K562 (cell line): Measurements from ENCODE around the gene RNASEH2A. TPM values are rescaled to one million over a fixed set of nuclear protein-coding genes. Genes with fewer than 3 reads are reported as not detected.

Source experiments
- ATAC-seq: fragments of 200-7000 bp; cut with Tn5 transposase; 3 replicates; pipeline ENCODE4 v1.9.1; 2020; ENCODE audit warnings: moderate library complexity
- BruUV-seq: library from RNA; stranded (reverse); fragments of 400-500 nt; replicated peaks from 2 replicates; lab custom pipeline; 2021; lab: Mats Ljungman, UMichigan
- CTCF ChIA-PET: fragments of 300-600 bp; formaldehyde crosslinking; extraction: SDS; loops from one replicate; lab custom pipeline; 2021; ENCODE audit warnings: low intra/inter-chr PET ratio; lab: Yijun Ruan, JAX
- POLR2A ChIA-PET: fragments of 300-600, 350-650 bp; sonication (Branson Sonifier 250); formaldehyde crosslinking; extraction: SDS; loops from one replicate; lab custom pipeline; 2021; ENCODE audit warnings: antibody characterized with exemption, inconsistent platforms; lab: Yijun Ruan, JAX
- DNase-seq, 4 experiments: peaks; one replicate each; pipeline versions ENCODE4 v3.0.0 to v3.0.0-alpha.2; 2011 to 2018; ENCODE audit warnings: low spot score in 3 of 4, mixed read lengths in 3 of 4; ENCODE audit errors: extremely low read depth in 1 of 4
- FAIRE-seq: peaks from 2 replicates; lab custom pipeline; 2011; peaks lifted over from hg19 to GRCh38; lab: Jason Lieb, UNC
- H2AFZ ChIP-seq: 2 replicates; pipeline ENCODE4 v1.6.0; 2011; ENCODE audit warnings: low read depth, low read length, control low read depth, inconsistent platforms
- H3K27ac ChIP-seq: fragments of 200-600 bp; 3 replicates; pipeline ENCODE4 v1.8.0; 2011; ENCODE audit warnings: low read depth, mild to moderate bottlenecking, control low read depth, inconsistent platforms, low read length, moderate library complexity, mixed read lengths; ENCODE audit errors: extremely low read depth
- H3K27me3 ChIP-seq, 2 experiments: fragments of 300-600 bp in 1 of 2; 2 replicates in 1 of 2; 3 replicates in 1 of 2; pipeline versions ENCODE4 v1.6.0 to v1.8.0; 2011; ENCODE audit warnings: inconsistent platforms in 2 of 2, low read length in 2 of 2, mild to moderate bottlenecking in 1 of 2, mixed read lengths in 1 of 2, moderate library complexity in 1 of 2; ENCODE audit not compliant: control insufficient read depth in 2 of 2, insufficient read depth in 2 of 2
- H3K36me3 ChIP-seq: fragments of 300-600 bp; 3 replicates; pipeline ENCODE4 v1.8.0; 2011; ENCODE audit warnings: mild to moderate bottlenecking, low read length, inconsistent platforms; ENCODE audit not compliant: control insufficient read depth, insufficient read depth
- H3K4me1 ChIP-seq, 2 experiments: fragments of 200-600 bp in 1 of 2; replicated peaks in 1 of 2; 2 replicates in 1 of 2; 3 replicates in 1 of 2; pipeline versions ENCODE4 v1.5.1 to v1.8.0; 2011; ENCODE audit warnings: inconsistent platforms in 2 of 2, low read length in 2 of 2, mild to moderate bottlenecking in 1 of 2, mixed read lengths in 1 of 2, moderate library complexity in 1 of 2; ENCODE audit not compliant: control insufficient read depth in 2 of 2, insufficient read depth in 2 of 2
- H3K4me2 ChIP-seq: 2 replicates; pipeline ENCODE4 v1.6.1; 2011; ENCODE audit warnings: low read length, control low read depth, inconsistent platforms, mixed read lengths; ENCODE audit not compliant: insufficient read depth
- H3K4me3 ChIP-seq: fragments of 200-600 bp; sonication (generic), shearing (Covaris generic); 2 replicates; pipeline ENCODE4 v1.5.1; 2016; ENCODE audit warnings: control low read depth, inconsistent platforms
- H3K79me2 ChIP-seq: fragments of 200-600 bp; 3 replicates; pipeline ENCODE4 v1.8.0; 2011; ENCODE audit warnings: low read length, inconsistent platforms; ENCODE audit not compliant: control insufficient read depth, insufficient read depth
- H3K9ac ChIP-seq, 2 experiments: 2 replicates each; pipeline versions ENCODE4 v1.6.0 to v1.6.1; 2011; ENCODE audit warnings: low read depth in 2 of 2, low read length in 2 of 2, control low read depth in 1 of 2, inconsistent platforms in 1 of 2, mild to moderate bottlenecking in 1 of 2, mixed read lengths in 1 of 2; ENCODE audit not compliant: insufficient read depth in 1 of 2
- H3K9me1 ChIP-seq: one replicate; pipeline ENCODE4 v1.6.0; 2011; ENCODE audit warnings: inconsistent platforms, mild to moderate bottlenecking, low read length, moderate library complexity; ENCODE audit not compliant: control insufficient read depth, insufficient read depth
- H3K9me3 ChIP-seq: replicated peaks from 2 replicates; pipeline ENCODE4 v1.5.1; 2011; ENCODE audit warnings: low read depth, low read length, inconsistent platforms; ENCODE audit not compliant: control insufficient read depth, insufficient read depth
- H4K20me1 ChIP-seq: replicated peaks from 2 replicates; pipeline ENCODE4 v1.6.1; 2011; ENCODE audit warnings: low read length, inconsistent platforms, mixed read lengths; ENCODE audit not compliant: control insufficient read depth, insufficient read depth
- CBFB ChIP-seq: sonication (generic); formaldehyde crosslinking; IDR thresholded peaks from 2 replicates; pipeline ENCODE4 v1.4.0; 2020; ENCODE audit warnings: mild to moderate bottlenecking, missing genetic modification reagents
- CBX2 ChIP-seq: fragments of 200-600 bp; sonication (generic); IDR thresholded peaks from one replicate; pipeline ENCODE4 v1.6.1; 2012; ENCODE audit warnings: mild to moderate bottlenecking, low read length, inconsistent platforms; ENCODE audit not compliant: insufficient read depth, poor library complexity, severe bottlenecking
- LCOR ChIP-seq: sonication (generic); formaldehyde crosslinking; IDR thresholded peaks from 2 replicates; pipeline ENCODE4 v1.8.0; 2022; ENCODE audit warnings: mild to moderate bottlenecking, missing genetic modification reagents
- NUFIP1 ChIP-seq: fragments of 450-650 bp; IDR thresholded peaks from 2 replicates; pipeline ENCODE4 v1.6.1; 2018; ENCODE audit not compliant: partially characterized antibody
- RB1 ChIP-seq: fragments of 450-650 bp; IDR thresholded peaks from 2 replicates; pipeline ENCODE4 v1.6.1; 2017; ENCODE audit warnings: low read depth, mild to moderate bottlenecking
- THRAP3 ChIP-seq: fragments of 450-650 bp; IDR thresholded peaks from 2 replicates; pipeline ENCODE4 v1.6.1; 2016; ENCODE audit warnings: mild to moderate bottlenecking, inconsistent platforms, borderline replicate concordance
- ZBTB40 ChIP-seq, 2 experiments: fragments of 450-650 bp in 1 of 2; sonication (generic) in 1 of 2; formaldehyde crosslinking in 1 of 2; IDR thresholded peaks; 2 replicates each; pipeline versions ENCODE4 v1.7.1 to v1.9.0; 2016 to 2022; ENCODE audit warnings: inconsistent platforms in 1 of 2, mild to moderate bottlenecking in 1 of 2, missing genetic modification reagents in 1 of 2
- ZC3H4 ChIP-seq: sonication (generic); formaldehyde crosslinking; IDR thresholded peaks from 2 replicates; pipeline ENCODE4 v1.9.0; 2021; ENCODE audit warnings: missing genetic modification reagents, borderline replicate concordance
- ZNF280B ChIP-seq: fragments of 250-450 bp; sonication (Bioruptor Pico); IDR thresholded peaks from 2 replicates; pipeline ENCODE4 v1.5.1; 2021; ENCODE audit warnings: mild to moderate bottlenecking
- ZNF282 ChIP-seq: sonication (generic); formaldehyde crosslinking; IDR thresholded peaks from 2 replicates; pipeline ENCODE4 v1.8.1; 2023; ENCODE audit warnings: missing genetic modification reagents
- ZNF586 ChIP-seq: fragments of 450-650 bp; formaldehyde crosslinking; conservative IDR thresholded peaks from 2 replicates; pipeline ENCODE4 v1.4.0; 2020; ENCODE audit warnings: mild to moderate bottlenecking, moderate library complexity
- WGBS: fragments of 100-300 bp; shearing (Covaris generic); methylation state at CpG from one replicate; pipeline ENCODE4 v1.1.6; 2016; ENCODE audit warnings: low coverage, mixed read lengths; ENCODE audit not compliant: insufficient coverage; ENCODE audit errors: missing lambda C conversion rate; 5-methylcytosine and 5-hydroxymethylcytosine counted together
- in situ Hi-C: fragments of 300-500 bp; cut with MboI; formaldehyde crosslinking; loops from 4 replicates; pipeline ENCODE4 v1.15.0; 2018; ENCODE audit warnings: inconsistent platforms, mixed read lengths
- intact Hi-C: fragments of 100-400 bp; cut with micrococcal nuclease; formaldehyde crosslinking; loops from 2 replicates; pipeline ENCODE4 v1.14.2; 2022
- polyA plus RNA-seq, 8 experiments: library from polyadenylated mRNA; depleted of rRNA in 4 of 8; stranded (reverse) in 5 of 8; unstranded in 3 of 8; fragments of >200 nt; fragmentation: Nextera tagmentation in 2 of 8; fragmentation: Illumina TruSeq in 1 of 8; extraction: Ambion mirVana in 2 of 8; extraction: Trizol in 1 of 8; gene quantifications; 2 replicates each; pipeline versions ENCODE4 v1.2.1 to v1.2.3, GENCODE V29; 2011 to 2014; ENCODE audit warnings: inconsistent platforms in 1 of 8, missing spikeins in 1 of 8
- total RNA-seq, 7 experiments: library from RNA; depleted of rRNA in 6 of 7; stranded (reverse); fragments of >200 nt in 6 of 7; fragmentation: Illumina TruSeq in 2 of 7; extraction: Trizol in 2 of 7; gene quantifications; 2 replicates each; pipeline versions ENCODE4 v1.2.1 to v1.2.3, GENCODE V29; 2011 to 2021; ENCODE audit warnings: low replicate concordance in 1 of 7

RNASEH2A gene
- total and polyA plus RNA-seq, 9 of the 15 experiments (the other 6 are each of a cell fraction or from before 2014, with no cell fraction given), result 22.3 to 78.0 (median 61.7) TPM

GRCh38 chr19:12784871-12785430, 21.4 kb upstream of the RNASEH2A start:
- peaks cover 4% of the 10 kb centered on the region; the same call in 1 of the 3 replicates for H3K79me2 ChIP-seq
- no TSS peak for BruUV-seq
- ATAC-seq, result no peak
- no peaks in the 10 kb centered on the region for H3K9me1 ChIP-seq
- H3K27ac ChIP-seq, result peak overlapping the region; percentile 97
- H3K27me3 ChIP-seq, result no peaks in the 10 kb centered on the region
- H2AFZ ChIP-seq, result peak overlapping the region; percentile 82; the same call in 1 of the 2 replicates
- H4K20me1 ChIP-seq, result no peaks in the 10 kb centered on the region
- no peak for DNase-seq
- peaks cover 67 to 72% of the 10 kb centered on the region in 2 experiments for H3K4me1 ChIP-seq
- no peak for FAIRE-seq
- H3K9ac ChIP-seq, result peak overlapping the region; percentile 7 to 73; a peak in 3 of 4 replicates
- CTCF ChIA-PET, result no interaction called here
- H3K4me3 ChIP-seq, result no peak overlapping the region
- H3K36me3 ChIP-seq, result no peaks in the 10 kb centered on the region
- WGBS, result 46% methylated on average over 5 of the region's 5 CpGs
- H3K9me3 ChIP-seq, result no peaks in the 10 kb centered on the region
- POLR2A ChIA-PET, result no interaction called here
- peak overlapping the region; percentile 95 for H3K4me2 ChIP-seq
- in situ Hi-C loops, result no loop called here
- intact Hi-C loops, result no loop called here
- TF ChIP-seq ZBTB40 (IDR thresholded peaks at IDR 0.05) (0 out of 2 replicates have a peak, but pooled peaks have one; percentile 20), ZBTB40 (CRISPR knock-in tag; IDR thresholded peaks at IDR 0.05) (no peak), CBFB (CRISPR knock-in tag) (no peak), CBX2 (no peak), ZNF282 (CRISPR knock-in tag) (no peak), THRAP3 (peak; percentile 76; the same call in 1 of the 2 replicates), NUFIP1 (no peak), ZNF586 (CRISPR knock-in tag) (no peak), ZNF280B (CRISPR knock-in tag) (no peak), LCOR (no peak), ZC3H4 (CRISPR knock-in tag) (peak; percentile 43; the same call in 1 of the 2 replicates), RB1 (no peak)
